Stimulated activated CD8-positive, alpha-beta memory T cell treated with anti-CD3 and anti-CD28 coated beads, Interleukin-15, amount 100 ng/mL, for 1 hour (primary cell): Measurements from ENCODE around the gene GALNT3.

ENCODE experiments used
- DNase-seq: peaks from one replicate; pipeline ENCODE4 v3.0.0-alpha.2; 2020; ENCODE audit warnings: low read depth

GALNT3 gene

DNA sequence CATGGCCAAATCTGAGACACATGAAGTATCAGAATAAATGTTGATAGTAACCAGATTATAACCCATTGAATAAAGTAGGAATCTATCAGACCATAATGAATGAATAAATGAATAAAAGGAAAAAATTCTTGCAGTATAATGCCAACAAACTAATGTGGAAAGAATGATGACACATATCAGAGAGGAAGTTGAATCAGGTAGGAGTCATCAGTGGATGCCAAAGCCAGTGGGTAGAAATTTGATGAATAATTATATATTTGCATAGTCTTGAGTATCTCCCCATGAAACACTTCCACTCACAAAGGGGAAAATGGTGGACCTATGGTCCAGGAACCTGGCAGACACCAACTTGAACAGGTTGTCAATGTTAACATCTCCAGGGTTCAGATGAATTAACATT, 68.6 kb downstream of the GALNT3 start:
- no peak for DNase-seq

DNA sequence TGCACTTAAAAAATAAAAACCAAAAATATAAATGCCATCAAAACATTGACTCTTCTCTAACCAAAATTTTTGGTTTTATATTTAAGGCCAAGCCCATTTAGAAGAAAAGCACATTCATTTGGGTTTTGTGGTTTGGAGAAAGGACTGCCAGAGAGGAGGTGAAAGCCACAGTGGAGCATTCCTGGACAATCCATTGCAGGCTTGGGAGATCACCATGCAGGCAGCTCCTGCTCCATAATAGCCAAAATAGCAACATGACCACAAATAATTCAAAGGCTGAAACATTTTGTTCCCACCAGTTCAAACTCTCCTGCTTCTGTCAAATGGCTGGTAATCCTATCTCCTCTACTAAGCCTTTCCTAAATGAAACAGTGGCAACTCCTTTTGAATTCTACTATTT, 73.5 kb downstream of the GALNT3 start:
- no peak for DNase-seq

DNA sequence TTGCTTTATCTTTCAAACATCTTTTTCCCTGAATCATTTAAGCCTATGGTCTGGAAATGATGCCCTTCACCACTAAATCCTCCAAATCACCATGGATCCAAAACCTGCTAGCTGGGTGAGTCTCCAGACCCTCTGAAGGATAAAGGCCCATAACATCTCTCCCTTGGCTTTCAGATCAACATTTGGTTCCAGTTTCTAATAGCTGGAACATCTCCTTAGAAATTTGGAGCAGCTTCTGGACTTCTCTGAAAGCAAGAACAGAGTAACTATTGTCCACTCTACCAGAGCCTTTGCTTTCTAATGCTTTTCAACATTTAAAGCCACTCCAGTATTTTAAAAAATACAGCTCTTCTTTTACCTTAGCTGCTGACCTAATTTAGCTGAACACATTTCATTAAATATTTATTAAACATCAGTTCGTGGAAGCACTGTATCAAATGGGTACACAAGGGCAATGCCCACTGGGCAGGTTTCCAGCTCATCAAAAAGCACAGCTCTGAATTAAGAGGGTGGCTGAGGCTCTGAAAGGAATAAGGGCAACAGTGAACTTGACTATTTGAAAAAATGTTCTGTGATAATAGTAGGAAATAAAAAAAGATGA, 75.3 kb downstream of the GALNT3 start:
- DNase-seq: no peak

DNA sequence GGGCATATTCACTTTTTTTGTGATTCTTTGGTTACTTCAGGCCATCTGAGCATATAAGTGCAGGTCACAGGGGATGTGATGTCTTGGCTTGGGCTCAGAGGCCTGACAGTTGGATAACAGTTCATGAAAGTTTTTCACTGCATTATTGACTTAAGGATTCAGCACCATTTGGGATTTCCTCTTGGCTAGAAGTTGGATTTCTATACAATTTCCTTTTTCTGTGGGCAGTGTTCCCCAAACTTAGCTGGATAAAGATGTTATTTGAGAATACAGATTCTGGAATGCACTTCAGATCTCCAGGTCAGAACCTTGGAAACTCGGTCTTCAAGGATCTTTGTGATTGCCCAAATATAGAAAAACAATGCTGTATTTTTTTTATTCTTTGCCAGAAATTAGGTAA, 78.0 kb downstream of the GALNT3 start:
- DNase-seq: no peak

DNA sequence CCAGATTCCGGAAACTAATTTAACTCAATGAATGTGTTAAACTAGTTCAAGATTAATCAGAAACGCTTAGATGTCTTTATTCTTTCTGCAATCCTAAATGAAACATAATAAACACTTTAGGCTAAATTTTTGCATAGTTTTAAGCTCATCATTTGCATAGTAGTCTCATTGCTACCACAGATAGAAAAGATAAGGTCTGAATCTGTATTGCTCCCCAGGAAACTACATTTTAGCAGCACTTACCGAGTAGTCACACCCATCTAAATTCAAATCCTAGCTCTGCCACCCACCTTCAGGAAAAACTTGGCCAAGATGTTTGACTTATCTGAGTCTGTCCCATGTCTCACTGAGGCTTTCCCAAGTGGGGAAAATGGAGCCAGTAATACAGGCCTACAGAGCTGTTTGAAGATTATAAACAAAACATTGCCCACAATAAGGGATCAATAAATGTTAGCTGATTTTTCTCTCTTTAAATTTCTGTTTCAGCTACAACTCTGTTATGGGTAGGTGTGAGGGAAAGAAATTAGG, 87.0 kb downstream of the GALNT3 start:
- DNase-seq: no peak

DNA sequence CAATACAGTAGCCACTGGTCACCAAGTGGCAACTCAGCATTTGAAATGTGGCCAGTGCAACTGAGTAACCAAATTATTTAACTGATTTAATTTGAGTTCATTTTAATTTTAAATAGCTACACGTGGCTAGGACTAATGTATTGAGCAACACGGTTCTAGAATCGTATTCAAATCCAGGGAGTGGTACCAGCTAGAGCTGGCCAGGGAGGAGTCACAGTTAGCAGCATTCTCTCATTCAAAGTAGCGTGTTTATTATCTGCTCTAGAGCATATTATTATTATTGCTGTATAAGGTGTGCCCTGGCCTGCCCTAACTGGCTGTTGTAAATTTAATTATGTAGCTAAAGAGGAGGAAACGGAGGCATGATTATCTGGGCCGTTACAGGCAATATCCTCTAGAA, 92.9 kb downstream of the GALNT3 start:
- no peak for DNase-seq

DNA sequence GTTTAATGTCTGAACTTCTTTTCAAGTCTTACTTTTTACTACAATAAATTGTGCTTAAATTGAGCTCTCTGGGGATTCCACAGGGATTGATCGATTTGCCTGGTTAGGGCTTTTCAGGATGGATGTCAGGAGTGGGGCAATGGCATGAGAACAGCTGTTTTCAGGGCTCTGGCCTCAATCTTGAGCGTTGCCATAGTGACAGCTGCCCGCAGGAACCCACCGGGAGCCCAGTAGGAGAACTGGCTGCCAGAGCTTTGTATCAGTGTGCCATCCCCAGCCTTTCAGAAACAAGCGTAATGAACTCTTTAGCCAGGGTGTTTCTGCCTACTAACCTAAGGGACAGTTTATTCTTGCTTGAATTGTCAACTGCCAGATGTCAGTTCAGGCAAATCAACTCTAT, 93.5 kb downstream of the GALNT3 start:
- DNase-seq: no peak

DNA sequence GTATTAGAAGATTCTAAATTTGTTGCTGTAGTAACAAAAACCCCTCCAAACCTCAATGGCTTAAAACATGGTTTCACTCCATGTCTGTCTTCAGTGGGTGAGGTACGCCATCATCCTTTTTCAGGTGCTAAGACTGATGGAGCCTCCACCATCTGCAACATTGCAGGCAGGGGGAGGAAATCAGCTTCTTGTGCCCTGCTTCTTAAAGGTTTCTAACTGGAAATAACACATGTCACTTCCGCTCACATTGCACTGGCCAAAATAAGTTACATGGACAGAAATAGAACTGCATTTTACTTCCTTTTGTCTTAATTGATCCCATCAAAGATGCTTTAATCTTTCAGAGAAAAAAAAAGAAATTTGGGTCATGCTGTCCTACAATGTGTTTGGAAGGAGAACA, 94.1 kb downstream of the GALNT3 start:
- DNase-seq: no peak

DNA sequence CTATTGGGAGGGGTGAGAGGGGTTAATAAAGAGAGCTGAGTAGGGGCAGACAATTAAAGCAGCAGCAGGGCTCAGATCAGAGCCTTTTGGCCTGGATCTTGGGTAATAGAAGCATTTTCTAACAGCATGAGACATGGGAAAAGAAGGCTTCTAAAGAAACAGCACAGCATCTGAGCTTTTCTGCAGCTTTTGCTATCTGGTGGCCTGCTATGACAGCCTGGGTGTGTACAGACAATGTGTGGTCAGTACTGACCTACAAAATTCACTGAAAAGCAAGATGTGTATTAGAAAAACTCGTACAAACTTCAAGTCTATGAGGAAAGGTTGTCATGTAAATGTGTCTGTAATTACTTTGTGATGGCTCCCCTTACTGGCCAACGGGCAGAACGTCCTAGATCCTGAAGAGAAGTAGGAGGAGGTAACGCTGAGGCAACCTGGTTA, 95.6 kb downstream of the GALNT3 start:
- no peak for DNase-seq

DNA sequence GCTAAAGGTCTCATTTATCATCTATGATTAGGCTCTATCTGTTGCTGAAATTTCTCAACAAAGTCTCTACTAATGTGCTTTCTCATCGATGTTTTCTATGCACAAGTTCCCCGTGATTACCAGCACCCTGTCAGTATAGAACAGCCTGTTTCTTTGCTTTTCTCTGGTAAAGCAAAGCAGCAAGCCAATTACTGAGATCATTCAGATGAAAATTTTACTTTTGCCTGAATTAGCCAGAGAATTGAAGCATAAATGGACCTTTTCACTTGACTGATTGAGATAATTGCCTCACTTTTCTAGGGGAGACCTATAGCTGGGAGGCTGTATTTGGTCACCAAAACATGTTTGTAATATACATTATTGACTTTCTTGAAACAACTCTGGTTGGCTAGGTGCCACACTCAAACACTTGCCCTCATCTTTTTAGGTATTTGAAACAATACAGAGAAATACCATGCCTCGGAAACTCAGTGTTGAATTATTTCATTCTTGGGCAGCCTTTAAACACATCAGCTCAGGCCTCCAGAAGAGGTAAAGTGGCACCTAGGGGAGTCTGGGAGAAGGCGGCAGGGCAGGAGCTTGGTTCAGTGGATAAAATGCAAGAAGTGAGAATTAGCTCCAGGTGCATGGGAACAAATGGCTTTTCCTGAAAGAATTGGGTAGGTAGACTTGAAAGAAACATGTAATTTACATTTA, 96.2 kb downstream of the GALNT3 start:
- DNase-seq: no peak
